ENCODE results near the gene MAN1C1.
"Not testable (repeated sequence)": the region's sequence is repeated elsewhere in the genome, so short reads cannot be mapped to it uniquely, and the experiment has no call there.

The MAN1C1 gene

DNA sequence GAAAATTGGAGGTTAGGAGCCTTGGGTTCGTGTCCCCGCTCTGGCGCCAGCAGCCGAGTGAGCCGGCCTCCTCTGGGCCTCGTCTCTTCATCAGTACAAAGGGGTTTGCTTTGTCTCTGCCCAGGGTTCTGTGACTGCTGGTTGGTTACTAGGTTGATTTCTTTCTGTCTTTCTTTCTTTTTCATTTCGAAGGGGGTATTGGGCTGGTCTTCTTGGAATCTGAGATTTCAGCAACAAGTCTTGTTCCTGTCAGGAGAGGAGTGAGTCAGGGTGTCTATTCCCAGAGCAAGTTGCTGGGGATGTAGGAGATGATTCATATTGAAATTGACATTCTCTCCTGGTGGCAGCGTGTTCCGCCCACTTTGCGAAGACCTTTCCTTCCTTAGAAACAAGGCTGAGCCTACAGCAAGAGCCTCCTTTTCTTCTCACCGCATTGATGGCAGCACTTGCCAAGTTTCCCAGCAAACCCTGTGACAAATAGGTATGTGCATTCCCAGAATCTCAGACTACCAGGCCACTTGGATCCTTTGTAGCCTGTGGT lies 79.2 kb downstream of the MAN1C1 start:
- no peaks in the 10 kb centered on the region for H3K27me3 ChIP-seq (ENCODE audit: insufficient read depth, low read length)
- no peak overlapping the region for H3K9ac ChIP-seq (ENCODE audit: low read depth, low read length)
- WGBS = 53% methylated on average over 11 of the region's 11 CpGs
- no peaks in the 10 kb centered on the region for H3K9me3 ChIP-seq (ENCODE audit: insufficient read depth, low read depth, low read length)
- no peaks in the 10 kb centered on the region for H3K36me3 ChIP-seq (ENCODE audit: insufficient read depth, low read length)
- H3K4me3 ChIP-seq (ENCODE audit: low read length) = no peak overlapping the region
- H3K4me1 ChIP-seq (ENCODE audit: insufficient read depth, low read length) = peaks cover 43% of the 10 kb centered on the region
- peak overlapping the region; percentile 20; the same call in 1 of the 2 replicates for H3K27ac ChIP-seq (ENCODE audit: low read depth, low read length)

DNA sequence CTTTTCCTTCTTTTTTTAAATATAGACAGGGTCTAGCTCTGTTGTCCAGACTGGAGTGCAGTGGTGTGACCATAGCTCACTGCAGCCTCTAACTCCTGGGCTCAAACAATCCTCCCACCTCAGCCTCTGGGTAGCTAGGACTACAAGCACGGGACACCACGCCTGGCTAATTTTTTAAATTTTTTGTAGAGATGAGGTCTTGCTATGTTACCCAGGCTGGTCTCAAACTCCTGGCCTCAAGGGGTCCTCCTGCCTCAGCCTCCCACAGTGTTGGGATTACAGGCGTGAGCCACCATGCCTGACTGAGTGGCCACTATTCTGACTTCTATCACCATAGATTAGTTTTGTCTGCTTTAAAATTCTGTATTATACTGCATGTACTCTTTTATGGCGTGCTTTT lies 80.1 kb downstream of the MAN1C1 start:
- H3K9me3 ChIP-seq (ENCODE audit: insufficient read depth, low read depth, low read length); H3K27me3 ChIP-seq (ENCODE audit: insufficient read depth, low read length); H3K27ac ChIP-seq (ENCODE audit: low read depth, low read length); H3K36me3 ChIP-seq (ENCODE audit: insufficient read depth, low read length); H3K4me3 ChIP-seq (ENCODE audit: low read length); H3K9ac ChIP-seq (ENCODE audit: low read depth, low read length): not testable (repeated sequence)
- 96% methylated on average over 4 of the region's 4 CpGs for WGBS
- peaks cover 45% of the 10 kb centered on the region for H3K4me1 ChIP-seq (ENCODE audit: insufficient read depth, low read length)

DNA sequence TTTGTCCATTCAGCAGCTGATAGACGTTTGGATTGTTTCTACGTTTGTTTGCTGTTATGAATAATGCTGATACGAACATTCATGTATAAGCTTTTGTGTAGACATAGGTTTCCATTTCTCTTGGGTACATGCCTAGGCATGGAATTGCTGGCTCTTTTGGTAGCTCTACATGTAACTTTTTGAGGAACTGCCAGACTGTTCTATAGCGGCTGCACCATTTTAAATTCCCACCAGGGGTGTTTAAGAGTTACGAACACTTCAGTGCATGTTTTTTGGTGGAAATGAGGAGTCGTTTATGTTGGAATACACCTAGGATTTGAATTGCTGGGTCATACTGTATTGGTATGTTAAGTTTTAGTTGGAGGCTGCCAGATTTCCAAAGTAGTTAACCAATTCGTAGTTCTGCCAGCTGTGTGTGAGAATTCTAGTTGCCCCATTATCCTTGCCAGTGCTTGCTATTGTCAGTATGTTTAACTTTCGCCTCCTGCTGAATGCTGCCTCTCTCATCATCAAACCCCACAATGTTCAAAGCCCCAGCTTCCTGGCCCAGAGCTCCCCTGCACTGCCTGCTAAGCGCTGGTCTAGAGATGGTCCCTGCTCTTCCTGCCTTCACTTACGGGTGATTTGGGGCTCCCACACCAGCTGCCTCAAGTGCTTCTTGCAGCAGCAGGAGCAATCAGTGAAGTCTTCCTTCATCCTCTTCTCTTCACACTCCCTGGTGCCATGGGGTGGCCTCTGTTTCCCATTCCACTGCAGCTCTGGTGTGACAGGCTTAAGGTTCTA lies 81.0 kb downstream of the MAN1C1 start:
- H3K27me3 ChIP-seq (ENCODE audit: insufficient read depth, low read length) = no peaks in the 10 kb centered on the region
- H3K36me3 ChIP-seq (ENCODE audit: insufficient read depth, low read length) = no peaks in the 10 kb centered on the region
- H3K9me3 ChIP-seq (ENCODE audit: insufficient read depth, low read depth, low read length) = no peaks in the 10 kb centered on the region
- peaks cover 54% of the 10 kb centered on the region for H3K4me1 ChIP-seq (ENCODE audit: insufficient read depth, low read length)
- no peak overlapping the region for H3K9ac ChIP-seq (ENCODE audit: low read depth, low read length)
- 80% methylated on average over 10 of the region's 10 CpGs for WGBS
- H3K27ac ChIP-seq (ENCODE audit: low read depth, low read length) = no peak overlapping the region
- no peak overlapping the region for H3K4me3 ChIP-seq (ENCODE audit: low read length)

DNA sequence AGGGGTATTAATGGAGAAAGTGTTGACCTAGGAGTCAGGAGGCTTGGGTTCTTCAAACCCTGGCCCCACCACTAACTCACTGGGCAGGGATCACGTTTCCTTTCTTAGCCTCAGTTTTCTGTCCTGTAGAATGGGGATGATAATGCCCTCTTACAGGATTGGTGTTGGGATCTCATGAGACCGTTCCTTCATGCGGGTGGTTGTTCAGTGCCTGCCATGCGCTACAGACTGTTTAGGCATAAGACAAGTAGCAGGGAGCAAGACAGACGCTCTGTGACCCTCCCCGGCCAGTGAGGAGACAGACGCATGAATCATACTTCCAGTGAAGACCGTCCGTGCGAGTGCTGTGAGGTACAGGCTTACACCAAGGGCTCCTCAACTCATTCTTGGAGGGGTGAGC lies 81.7 kb downstream of the MAN1C1 start:
- 91% methylated on average over 10 of the region's 10 CpGs for WGBS
- Histone ChIP-seq H3K4me1 (ENCODE audit: insufficient read depth, low read length) (peaks cover 56% of the 10 kb centered on the region), H3K9me3 (ENCODE audit: insufficient read depth, low read depth, low read length) (no peaks in the 10 kb centered on the region), H3K27ac (ENCODE audit: low read depth, low read length) (no peak overlapping the region), H3K36me3 (ENCODE audit: insufficient read depth, low read length) (no peaks in the 10 kb centered on the region), H3K4me3 (ENCODE audit: low read length) (no peak overlapping the region), H3K27me3 (ENCODE audit: insufficient read depth, low read length) (no peaks in the 10 kb centered on the region), H3K9ac (ENCODE audit: low read depth, low read length) (no peak overlapping the region)

DNA sequence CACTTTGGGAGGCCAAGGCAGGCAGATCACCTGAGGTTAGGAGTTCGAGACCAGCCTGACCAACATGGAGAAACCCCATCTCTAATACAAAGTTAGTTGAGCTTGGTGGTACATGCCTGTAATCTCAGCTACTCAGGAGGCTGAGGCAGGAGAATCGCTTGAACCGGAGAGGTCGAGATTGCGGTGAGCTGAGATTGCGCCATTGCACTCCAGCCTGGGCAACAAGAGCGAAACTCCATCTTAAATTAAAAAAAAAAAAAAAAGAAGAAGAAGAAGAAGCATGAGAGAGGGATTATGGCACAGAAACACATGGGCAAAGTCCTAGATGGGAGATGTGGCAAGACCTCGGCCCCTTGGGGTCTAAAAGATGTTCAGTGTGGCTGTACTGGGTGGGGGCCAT lies 82.5 kb downstream of the MAN1C1 start:
- peaks cover 56% of the 10 kb centered on the region for H3K4me1 ChIP-seq (ENCODE audit: insufficient read depth, low read length)
- 97% methylated on average over 8 of the region's 8 CpGs for WGBS
- H3K36me3 ChIP-seq (ENCODE audit: insufficient read depth, low read length) = not testable (repeated sequence)

DNA sequence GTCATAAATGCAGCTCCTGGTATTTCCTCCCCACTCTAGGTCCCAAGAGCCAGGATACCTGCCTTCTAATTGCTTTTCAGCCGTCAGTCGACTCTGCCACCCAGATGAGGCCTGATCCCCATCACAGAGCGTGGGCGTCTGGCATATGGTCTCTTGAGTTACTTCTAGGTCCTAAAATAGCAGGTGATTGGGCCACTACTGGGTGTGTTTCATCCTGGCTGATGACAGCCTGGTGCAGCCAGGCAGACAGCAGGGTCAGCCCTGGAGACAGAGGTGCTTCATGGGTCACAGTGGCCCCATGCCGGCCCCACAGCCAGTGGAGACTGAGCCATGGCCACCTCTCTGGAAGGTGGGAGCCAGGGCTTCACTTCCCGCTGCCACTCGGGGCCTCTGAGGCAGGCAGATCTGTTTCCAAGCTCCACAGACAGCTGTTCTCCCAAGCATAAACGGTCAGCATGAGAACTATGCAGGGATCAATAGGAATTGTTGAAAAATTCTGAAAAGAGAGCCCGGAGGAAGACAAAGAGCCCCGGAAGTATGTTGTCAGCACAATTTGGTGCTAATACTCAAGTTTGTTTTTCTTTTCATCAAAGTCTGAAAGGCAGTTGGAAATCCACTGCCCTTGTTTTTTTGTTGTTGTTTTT lies 83.0 kb downstream of the MAN1C1 start:
- Histone ChIP-seq H3K36me3 (ENCODE audit: insufficient read depth, low read length) (no peaks in the 10 kb centered on the region), H3K9ac (ENCODE audit: low read depth, low read length) (no peak overlapping the region)
- 81% methylated on average over 10 of the region's 10 CpGs for WGBS

More for the DNA sequence above, 82.5 kb downstream of the MAN1C1 start:
- H3K27me3 ChIP-seq (ENCODE audit: insufficient read depth, low read length); H3K4me3 ChIP-seq (ENCODE audit: low read length); H3K9ac ChIP-seq (ENCODE audit: low read depth, low read length); H3K9me3 ChIP-seq (ENCODE audit: insufficient read depth, low read depth, low read length); H3K27ac ChIP-seq (ENCODE audit: low read depth, low read length): not testable (repeated sequence)

DNA sequence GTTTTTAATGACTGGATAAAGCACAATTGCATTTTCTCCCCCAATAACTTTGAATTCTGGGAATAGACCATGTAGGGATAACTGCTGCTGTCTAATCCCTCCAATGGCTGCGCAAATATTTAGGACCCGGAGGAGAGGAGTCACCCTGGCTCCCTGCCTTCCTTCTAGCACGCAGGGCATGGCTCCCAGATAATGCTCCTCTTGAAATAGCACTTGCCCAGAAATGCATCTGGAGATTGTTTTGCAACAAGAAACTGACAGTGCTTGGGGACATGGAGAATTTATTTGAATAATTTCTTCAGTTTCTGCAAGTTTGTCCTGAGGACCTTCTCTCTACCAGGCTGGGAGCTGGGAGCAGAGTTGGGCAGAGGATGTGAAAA lies 83.5 kb downstream of the MAN1C1 start:
- Histone ChIP-seq H3K4me1 (ENCODE audit: insufficient read depth, low read length) (peaks cover 55% of the 10 kb centered on the region), H3K36me3 (ENCODE audit: insufficient read depth, low read length) (no peaks in the 10 kb centered on the region), H3K27me3 (ENCODE audit: insufficient read depth, low read length) (no peaks in the 10 kb centered on the region), H3K9me3 (ENCODE audit: insufficient read depth, low read depth, low read length) (no peaks in the 10 kb centered on the region), H3K9ac (ENCODE audit: low read depth, low read length) (no peak overlapping the region), H3K4me3 (ENCODE audit: low read length) (no peak overlapping the region), H3K27ac (ENCODE audit: low read depth, low read length) (peak overlapping the region; percentile 18; the same call in 1 of the 2 replicates)
- 92% methylated on average over 3 of the region's 3 CpGs for WGBS

More for the DNA sequence above, 83.0 kb downstream of the MAN1C1 start:
- Histone ChIP-seq H3K9me3 (ENCODE audit: insufficient read depth, low read depth, low read length) (no peaks in the 10 kb centered on the region), H3K27ac (ENCODE audit: low read depth, low read length) (peak overlapping the region; percentile 12; the same call in 1 of the 2 replicates), H3K4me1 (ENCODE audit: insufficient read depth, low read length) (peaks cover 58% of the 10 kb centered on the region), H3K27me3 (ENCODE audit: insufficient read depth, low read length) (no peaks in the 10 kb centered on the region), H3K4me3 (ENCODE audit: low read length) (no peak overlapping the region)

DNA sequence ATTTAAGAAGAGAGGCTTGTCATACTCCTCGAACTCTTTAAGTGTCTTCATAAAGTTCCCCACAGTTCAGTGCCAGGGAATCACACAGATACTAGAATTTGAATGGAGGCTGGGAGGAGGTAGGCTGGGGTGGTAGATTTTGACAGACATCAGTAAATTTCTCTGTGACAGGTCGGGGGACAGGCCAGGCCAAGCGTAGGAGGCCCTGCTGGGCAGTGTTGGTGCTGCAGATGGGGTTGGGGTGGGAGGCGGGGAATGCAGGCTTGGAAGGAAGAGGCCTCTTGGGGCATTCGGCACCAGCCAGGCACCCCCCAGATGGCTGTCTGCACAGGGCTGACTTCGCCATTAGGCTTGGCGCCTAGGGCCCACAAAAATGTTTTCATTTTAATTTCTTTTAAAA lies 84.0 kb downstream of the MAN1C1 start:
- no peak overlapping the region for H3K27ac ChIP-seq (ENCODE audit: low read depth, low read length)
- no peaks in the 10 kb centered on the region for H3K9me3 ChIP-seq (ENCODE audit: insufficient read depth, low read depth, low read length)
- H3K36me3 ChIP-seq (ENCODE audit: insufficient read depth, low read length) = no peaks in the 10 kb centered on the region
- peaks cover 50% of the 10 kb centered on the region for H3K4me1 ChIP-seq (ENCODE audit: insufficient read depth, low read length)
- H3K9ac ChIP-seq (ENCODE audit: low read depth, low read length) = no peak overlapping the region
- no peaks in the 10 kb centered on the region for H3K27me3 ChIP-seq (ENCODE audit: insufficient read depth, low read length)
- H3K4me3 ChIP-seq (ENCODE audit: low read length) = no peak overlapping the region
- 70% methylated on average over 7 of the region's 7 CpGs for WGBS

DNA sequence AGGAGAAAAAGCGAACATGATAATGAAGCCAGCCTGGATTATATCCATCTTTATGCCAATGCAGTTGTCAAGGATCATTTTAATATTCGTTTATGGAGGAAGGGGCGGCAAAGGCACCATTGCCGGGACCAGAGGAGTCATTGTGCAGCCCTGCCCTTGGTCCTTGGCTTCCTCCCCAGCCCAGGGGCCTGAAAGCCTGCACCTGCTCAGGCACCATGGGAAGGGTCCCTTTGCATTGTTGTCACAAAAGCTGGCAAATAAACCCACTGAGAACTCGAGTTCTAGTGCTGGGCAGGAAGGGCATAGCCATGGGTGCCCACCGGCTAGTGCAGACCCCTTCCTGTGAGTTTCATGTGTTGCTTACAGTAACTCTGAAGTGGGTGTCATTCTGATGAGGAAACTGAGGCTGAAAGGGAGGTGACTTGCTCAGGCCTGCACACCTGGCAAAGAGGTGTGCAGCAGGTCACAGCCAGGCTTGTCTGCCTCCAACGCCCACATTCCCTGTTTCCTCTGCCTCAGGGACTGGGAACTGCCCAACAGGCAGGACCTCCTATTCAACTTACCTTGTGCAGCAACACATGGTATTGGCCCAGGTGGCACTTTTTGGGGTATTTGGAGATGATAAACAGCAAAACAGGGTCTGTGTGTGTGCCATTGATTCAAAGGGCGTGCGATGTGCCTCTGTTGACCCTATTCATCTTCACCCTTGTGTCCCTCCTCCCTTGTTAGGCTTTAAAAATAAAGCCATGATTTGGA lies 84.6 kb downstream of the MAN1C1 start:
- peaks cover 49% of the 10 kb centered on the region for H3K4me1 ChIP-seq (ENCODE audit: insufficient read depth, low read length)
- H3K36me3 ChIP-seq (ENCODE audit: insufficient read depth, low read length) = no peaks in the 10 kb centered on the region
- H3K9me3 ChIP-seq (ENCODE audit: insufficient read depth, low read depth, low read length) = no peaks in the 10 kb centered on the region
- no peak overlapping the region for H3K4me3 ChIP-seq (ENCODE audit: low read length)
- H3K9ac ChIP-seq (ENCODE audit: low read depth, low read length) = no peak overlapping the region
- 91% methylated on average over 9 of the region's 9 CpGs for WGBS
- no peak overlapping the region for H3K27ac ChIP-seq (ENCODE audit: low read depth, low read length)
- no peaks in the 10 kb centered on the region for H3K27me3 ChIP-seq (ENCODE audit: insufficient read depth, low read length)

DNA sequence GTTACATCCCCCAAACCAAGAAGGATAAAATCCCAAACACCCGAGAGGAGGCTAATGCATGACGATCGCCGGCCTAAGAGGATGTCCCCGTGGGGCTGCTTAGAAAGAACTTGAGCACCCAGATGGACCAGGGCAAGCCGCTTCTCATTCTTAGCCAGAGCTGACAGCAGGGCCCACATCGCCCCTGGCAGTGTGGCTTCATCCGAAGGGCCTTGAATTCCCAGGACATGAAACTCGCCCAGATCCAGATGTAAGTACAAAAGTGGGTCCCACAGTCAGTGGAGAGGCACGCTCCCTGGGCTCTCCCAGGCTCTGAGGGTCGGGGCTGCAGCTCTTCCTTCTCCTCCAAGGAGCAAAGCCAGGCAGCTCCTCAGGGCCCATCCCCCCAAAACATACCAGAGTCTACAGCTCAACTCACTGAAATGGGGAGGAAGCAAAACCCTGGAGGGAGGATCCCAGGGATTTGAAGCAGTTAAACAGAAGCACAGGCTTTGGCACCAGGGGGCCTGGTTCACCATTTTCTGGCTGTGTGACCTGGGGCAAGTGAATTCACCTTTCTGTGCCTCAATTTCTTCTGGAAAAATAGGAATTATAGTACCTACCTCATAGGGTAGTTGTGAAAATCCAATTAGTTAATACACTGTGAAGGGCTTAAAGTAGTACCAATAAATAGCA lies 85.6 kb downstream of the MAN1C1 start:
- no peak overlapping the region for H3K4me3 ChIP-seq (ENCODE audit: low read length)
- no peaks in the 10 kb centered on the region for H3K27me3 ChIP-seq (ENCODE audit: insufficient read depth, low read length)
- H3K9me3 ChIP-seq (ENCODE audit: insufficient read depth, low read depth, low read length) = no peaks in the 10 kb centered on the region
- H3K9ac ChIP-seq (ENCODE audit: low read depth, low read length) = peak overlapping the region; percentile 39; the same call in 1 of the 2 replicates
- H3K27ac ChIP-seq (ENCODE audit: low read depth, low read length) = peak overlapping the region; percentile 52
- H3K4me1 ChIP-seq (ENCODE audit: insufficient read depth, low read length) = peaks cover 55% of the 10 kb centered on the region
- H3K36me3 ChIP-seq (ENCODE audit: insufficient read depth, low read length) = no peaks in the 10 kb centered on the region
- WGBS = 67% methylated on average over 11 of the region's 11 CpGs
